Testis (tissue), 3 donors: ENCODE measurements around the gene ERLEC1. TPM values are rescaled to one million over a fixed set of nuclear protein-coding genes. Genes with fewer than 3 reads are reported as not detected.

Experiments
- DNase-seq: peaks from one replicate; pipeline ENCODE4 v3.0.0-alpha.2; 2019
- H3K27ac ChIP-seq, 2 donors: fragments of 200-600 bp; sonication (generic); one replicate each; pipeline ENCODE4 v1.5.1; 2019
- H3K27me3 ChIP-seq: fragments of 200-600 bp; sonication (generic); one replicate; pipeline ENCODE4 v1.5.1; 2019
- H3K36me3 ChIP-seq: fragments of 200-600 bp; sonication (generic); one replicate; pipeline ENCODE4 v1.5.1; 2017; ENCODE audit warnings: low read depth; ENCODE audit errors: missing control alignments
- H3K4me1 ChIP-seq: fragments of 200-600 bp; sonication (generic); one replicate; pipeline ENCODE4 v1.5.1; 2019
- H3K4me3 ChIP-seq, 2 donors: fragments of 200-600 bp; sonication (generic); one replicate each; pipeline ENCODE4 v1.5.1; 2017 to 2019
- H3K9me3 ChIP-seq: fragments of 200-600 bp; sonication (generic); one replicate; pipeline ENCODE4 v1.5.1; 2017
- CTCF ChIP-seq, 3 experiments: fragments of 450-650 bp in 2 of 3; fragments of 200-600 bp in 1 of 3; sonication (generic) in 1 of 3; IDR thresholded peaks; one replicate each; pipeline ENCODE4 v1.5.1; 2016 to 2019; ENCODE audit warnings: antibody characterized with exemption in 3 of 3, mild to moderate bottlenecking in 2 of 3, moderate library complexity in 1 of 3
- POLR2A ChIP-seq: fragments of 450-650 bp; IDR thresholded peaks from one replicate; pipeline ENCODE4 v1.6.1; 2017; ENCODE audit warnings: antibody characterized with exemption, mild to moderate bottlenecking, moderate library complexity
- WGBS, 2 donors: methylation state at CpG; one replicate each; pipeline ENCODE4 v1.1.5; 2018; 5-methylcytosine and 5-hydroxymethylcytosine counted together
- intact Hi-C: fragments of 100-400 bp; cut with DNase I; formaldehyde crosslinking; loops from one replicate; pipeline ENCODE4 v1.15.1; 2023; ENCODE audit warnings: low total_unique reads
- microRNA-seq, 2 donors: library from miRNA; unstranded; fragments of <30 nt; microRNA quantifications; one replicate each; pipeline ENCODE4, GENCODE V29; 2016; ENCODE audit warnings: borderline number of aligned reads in 2 of 2, borderline replicate concordance in 1 of 2
- polyA plus RNA-seq: library from polyadenylated mRNA; stranded (reverse); fragments of 350-450 nt; fragmentation: Illumina TruSeq; extraction: RNeasy Lipid Tissue Mini Kit (QIAGEN cat#74804); gene quantifications from one replicate; pipeline ENCODE4 v1.2.3, GENCODE V29; 2014; ENCODE audit warnings: low read depth, low replicate concordance; ENCODE audit not compliant: insufficient read depth
- small RNA-seq, 2 donors: library from RNA; depleted of rRNA; stranded (forward); fragments of <200 nt; gene quantifications; one replicate each; pipeline ENCODE3, GENCODE V24; 2016
- total RNA-seq, 2 donors: library from RNA; depleted of rRNA; stranded (reverse); fragments of >200 nt; gene quantifications; one replicate each; pipeline ENCODE4 v1.2.3, GENCODE V29; 2016

ERLEC1 gene
- total and polyA plus RNA-seq, 3 donors from 2014 or later, result 86.3 to 123 (median 91.5) TPM

GRCh38 chr2:53867773-53868172, 80.9 kb downstream of the ERLEC1 start:
- H3K36me3 ChIP-seq, result no peaks in the 10 kb centered on the region
- WGBS, 2 donors, result 98% methylated on average over 2 of the region's 2 CpGs
- H3K27me3 ChIP-seq, result no peaks in the 10 kb centered on the region
- intact Hi-C loops, result no loop called here
- no peak overlapping the region for H3K27ac ChIP-seq
- DNase-seq, result no peak
- H3K4me3 ChIP-seq, result no peak overlapping the region
- no peaks in the 10 kb centered on the region for H3K9me3 ChIP-seq
- TF ChIP-seq CTCF (IDR thresholded peaks at IDR 0.05), result no peak
- no peak for TF ChIP-seq POLR2A
- no peaks in the 10 kb centered on the region for H3K4me1 ChIP-seq

Small RNA genes lying within 50 kb of the gene (microRNA-seq; reads per million reads assigned to microRNA genes)
- gene MIR3682, result 0 to 2.8 reads per million in 2 donors

Small RNA genes lying within 50 kb of the gene (small RNA-seq; reads per million reads assigned to genes)
- 0 reads per million in 2 donors for gene MIR3682

Other genes starting within 250 kb of the ERLEC1 start
- 1 to 10 TPM; 3.4 to 3.6 TPM for gene CHAC2, start 19.2 kb upstream of the ERLEC1 start, total RNA-seq
- 9.1 TPM for gene CHAC2, start 19.2 kb upstream of the ERLEC1 start, polyA plus RNA-seq
- gene ASB3, start 91 bp upstream of the ERLEC1 start, total RNA-seq, result 10 to 100 TPM; 29.0 to 31.8 TPM
- gene ASB3, start 91 bp upstream of the ERLEC1 start, polyA plus RNA-seq, result 26.9 TPM
- gene GPR75, start 72.9 kb downstream of the ERLEC1 start, total RNA-seq, result 1 to 10 TPM; 6.5 to 6.8 TPM
- 2.3 TPM for gene GPR75, start 72.9 kb downstream of the ERLEC1 start, polyA plus RNA-seq
- gene PSME4, start 183.9 kb downstream of the ERLEC1 start, total RNA-seq, result 100 to 1,000 TPM; 104 to 142 TPM
- 144 TPM for gene PSME4, start 183.9 kb downstream of the ERLEC1 start, polyA plus RNA-seq